GM18861 (cell line): ENCODE measurements around the gene ITPRIPL1.
A peak's percentile ranks its signal among the peaks of the same experiment; 100 is the strongest.
"Not testable (repeated sequence)": the region's sequence is repeated elsewhere in the genome, so short reads cannot be mapped to it uniquely, and the experiment has no call there.

Experiments used
- ATAC-seq: cut with Tn5 transposase; IDR thresholded peaks from one replicate; pipeline ENCODE4 v1.9.1; 2021; ENCODE audit not compliant: unreplicated experiment

Gene ITPRIPL1, protein sequence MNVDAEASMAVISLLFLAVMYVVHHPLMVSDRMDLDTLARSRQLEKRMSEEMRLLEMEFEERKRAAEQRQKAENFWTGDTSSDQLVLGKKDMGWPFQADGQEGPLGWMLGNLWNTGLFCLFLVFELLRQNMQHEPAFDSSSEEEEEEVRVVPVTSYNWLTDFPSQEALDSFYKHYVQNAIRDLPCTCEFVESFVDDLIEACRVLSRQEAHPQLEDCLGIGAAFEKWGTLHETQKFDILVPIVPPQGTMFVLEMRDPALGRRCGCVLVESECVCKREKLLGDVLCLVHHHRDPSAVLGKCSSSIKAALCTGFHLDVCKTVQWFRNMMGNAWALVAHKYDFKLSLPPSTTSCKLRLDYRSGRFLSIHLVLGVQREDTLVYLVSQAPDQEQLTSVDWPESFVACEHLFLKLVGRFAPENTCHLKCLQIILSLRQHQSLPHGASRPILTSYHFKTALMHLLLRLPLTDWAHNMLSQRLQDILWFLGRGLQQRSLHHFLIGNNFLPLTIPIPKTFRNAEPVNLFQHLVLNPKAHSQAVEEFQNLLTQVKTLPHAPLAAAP

DNA sequence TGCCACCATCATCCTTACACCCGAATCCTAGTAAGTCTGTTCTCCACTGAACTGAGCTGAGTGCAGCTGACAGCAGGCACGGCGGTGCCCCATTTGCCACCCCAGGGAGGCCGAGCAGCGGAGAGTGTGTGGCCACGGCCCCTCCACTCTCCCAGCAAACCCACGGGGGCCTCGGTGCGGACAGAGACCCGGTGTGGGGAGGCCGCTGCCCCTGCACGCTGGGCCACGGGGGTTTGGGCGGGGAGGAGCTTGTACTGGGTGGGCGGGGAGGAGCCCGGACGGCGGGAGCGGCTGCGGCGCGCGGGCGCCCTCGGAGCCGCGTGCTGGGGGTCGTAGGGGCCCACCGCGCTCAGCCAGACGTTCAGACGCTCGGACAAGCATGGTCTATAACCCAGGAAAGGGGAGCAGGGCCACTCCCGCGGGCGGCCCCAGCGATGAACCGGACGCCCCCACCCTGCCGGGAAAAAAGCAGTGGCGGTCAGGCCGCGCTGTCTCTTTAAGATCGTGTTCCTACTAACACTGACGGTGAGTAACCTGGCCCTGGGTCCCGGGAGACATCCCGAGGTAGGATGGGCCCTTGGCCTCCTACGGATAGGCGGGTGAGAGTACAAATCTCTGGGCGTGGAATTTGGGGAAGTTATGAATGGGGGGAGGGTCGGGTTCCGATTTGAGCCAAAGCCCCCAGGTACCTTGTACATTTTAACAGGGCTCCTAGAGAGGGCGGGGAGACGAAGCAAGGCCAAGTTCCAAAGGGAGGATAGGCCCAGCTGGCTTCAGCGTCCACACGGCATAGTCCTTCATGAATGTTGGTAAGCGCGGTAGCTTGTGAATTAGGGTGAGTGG lies at the start of gene ITPRIPL1:
TSS of gene ITPRIPL1 (plus strand) at position 277 of the 843 bp plus-strand sequence. CDS start at position 800, 523 bp downstream.
- no peak for ATAC-seq

DNA sequence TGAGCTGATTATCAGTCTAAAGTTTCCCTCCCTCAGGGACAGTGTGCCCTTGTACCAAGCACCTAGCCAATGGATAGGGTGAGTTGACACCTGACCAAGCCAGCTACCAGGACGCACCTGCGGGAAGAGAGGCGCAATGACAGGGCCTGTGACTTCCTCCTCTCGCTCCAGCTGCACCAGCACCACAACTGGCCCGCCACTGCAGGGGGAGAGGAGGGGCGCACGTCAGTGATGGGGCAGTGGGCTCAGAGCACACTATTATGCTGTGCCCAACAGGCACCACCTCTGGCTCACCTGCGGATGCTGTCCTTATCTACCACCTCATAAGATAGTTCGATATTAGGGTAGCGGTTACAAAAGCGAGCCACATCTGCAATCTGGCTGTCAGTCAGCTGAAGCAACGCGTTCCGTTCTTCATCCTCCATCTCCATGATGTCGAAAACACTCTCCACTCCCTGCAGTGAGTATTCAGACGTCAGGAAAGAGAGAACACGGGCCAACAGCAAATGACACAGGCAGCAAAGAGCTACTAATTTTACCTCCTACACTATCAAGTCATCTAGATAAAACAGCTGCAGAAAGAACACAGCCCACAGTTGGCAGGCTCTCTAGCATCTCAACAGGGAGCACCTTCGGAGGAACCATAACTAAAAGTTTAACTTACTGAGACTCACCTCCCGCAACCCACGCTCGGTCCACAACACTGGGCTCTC lies 48.2 kb upstream of the ITPRIPL1 start:
- no peak for ATAC-seq

DNA sequence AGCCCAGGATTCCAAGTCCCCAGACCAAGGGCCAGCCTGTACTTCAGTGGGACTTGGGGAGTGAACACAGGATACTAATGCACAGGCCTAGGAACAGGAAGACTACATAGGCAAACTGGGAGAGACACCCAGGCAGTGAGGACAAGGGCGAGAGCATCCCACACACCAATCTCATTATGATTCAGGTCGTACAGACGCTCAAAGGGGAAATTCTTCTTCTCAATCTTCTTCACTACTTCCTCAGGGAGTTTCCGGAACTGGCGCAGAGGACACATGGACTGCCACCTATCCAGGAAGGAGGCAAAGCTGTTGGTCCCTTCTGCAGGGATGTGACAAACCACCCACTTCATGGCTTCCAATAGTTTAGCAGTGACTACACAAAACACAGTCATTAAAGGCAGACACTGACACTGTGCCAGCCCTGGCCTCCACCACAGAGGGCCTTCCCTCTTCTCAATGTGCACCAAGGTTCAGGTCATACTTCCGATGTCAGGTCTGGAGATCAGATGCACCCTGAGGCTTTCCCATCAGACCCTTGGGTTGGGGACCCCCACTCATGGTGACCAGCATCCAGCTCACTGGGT lies 37.8 kb upstream of the ITPRIPL1 start:
- ATAC-seq = no peak

DNA sequence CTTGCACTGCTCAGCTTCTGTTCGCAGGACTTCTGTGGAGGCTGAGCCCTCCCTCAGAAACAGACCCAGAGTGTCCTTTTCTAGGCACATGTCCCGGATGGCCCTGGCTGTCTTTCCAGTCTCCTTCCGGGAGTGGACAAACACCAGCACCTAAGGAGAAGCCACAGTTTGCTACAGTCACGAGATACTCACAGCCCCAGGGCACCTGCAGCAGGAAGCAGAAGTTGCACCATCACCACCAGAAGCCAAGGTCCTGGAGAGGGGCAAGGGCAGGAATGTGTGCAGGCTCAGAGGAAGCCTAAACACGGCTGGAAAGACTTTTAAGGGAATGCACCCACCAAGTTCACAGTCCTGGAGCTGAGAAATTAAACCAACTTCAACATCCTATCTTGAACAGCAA lies 33.4 kb upstream of the ITPRIPL1 start:
- no peak for ATAC-seq

DNA sequence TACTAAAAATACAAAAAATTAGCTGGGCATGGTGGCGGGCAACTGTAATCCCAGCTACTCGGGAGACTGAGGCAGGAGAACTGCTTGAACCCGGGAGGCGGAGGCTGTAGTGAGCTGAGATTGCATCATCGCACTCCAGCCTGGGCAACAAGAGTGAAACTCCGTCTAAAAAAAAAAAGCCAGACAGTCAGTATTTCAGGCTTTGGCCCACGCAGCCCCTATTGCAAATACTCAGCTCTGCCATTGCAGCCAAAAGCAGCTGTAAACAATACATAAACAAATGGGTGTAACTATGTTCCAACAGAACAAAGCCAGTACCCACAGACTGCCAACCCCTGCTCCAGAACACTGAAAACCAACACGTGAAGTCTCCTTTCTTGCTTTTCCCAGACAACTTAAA lies 30.8 kb upstream of the ITPRIPL1 start:
- ATAC-seq = not testable (repeated sequence)

DNA sequence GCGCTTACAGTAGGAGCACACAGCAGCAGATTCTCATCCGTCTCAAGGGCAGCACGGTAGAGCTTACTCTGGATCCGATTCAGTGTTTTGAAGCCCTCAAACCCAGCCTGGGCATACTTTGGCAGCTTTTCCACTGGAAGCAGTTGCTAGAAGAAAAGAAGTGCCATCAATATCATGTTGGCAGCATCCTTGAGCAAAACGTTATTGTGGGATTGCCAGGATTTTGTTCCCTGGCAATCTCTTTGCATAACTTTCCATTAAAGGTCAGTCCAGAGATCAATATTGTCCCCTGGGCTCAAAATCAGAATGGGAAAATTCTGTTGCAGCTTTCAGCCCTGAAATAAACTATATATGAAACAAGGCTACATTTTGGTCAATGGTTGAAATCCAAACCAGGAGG lies 28.2 kb upstream of the ITPRIPL1 start:
- no peak for ATAC-seq

DNA sequence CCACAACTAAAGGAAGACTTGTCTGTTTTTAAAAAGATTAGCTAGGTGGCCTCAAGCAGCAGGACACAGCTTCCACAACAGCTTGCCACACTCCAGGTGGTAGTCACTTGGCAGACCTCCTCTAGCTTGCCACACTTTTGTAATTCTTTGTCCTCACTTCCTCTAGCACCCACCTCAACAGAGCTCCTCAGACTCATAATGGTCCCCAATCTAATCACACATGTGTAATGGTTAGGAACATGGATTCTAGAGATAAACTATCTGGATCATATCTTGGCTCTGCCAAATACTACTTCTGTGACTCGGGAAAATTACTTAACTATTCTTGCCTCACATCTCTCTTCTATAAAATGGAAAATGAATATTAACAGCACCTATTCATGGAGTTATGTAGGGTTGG lies 23.3 kb upstream of the ITPRIPL1 start:
- no peak for ATAC-seq

DNA sequence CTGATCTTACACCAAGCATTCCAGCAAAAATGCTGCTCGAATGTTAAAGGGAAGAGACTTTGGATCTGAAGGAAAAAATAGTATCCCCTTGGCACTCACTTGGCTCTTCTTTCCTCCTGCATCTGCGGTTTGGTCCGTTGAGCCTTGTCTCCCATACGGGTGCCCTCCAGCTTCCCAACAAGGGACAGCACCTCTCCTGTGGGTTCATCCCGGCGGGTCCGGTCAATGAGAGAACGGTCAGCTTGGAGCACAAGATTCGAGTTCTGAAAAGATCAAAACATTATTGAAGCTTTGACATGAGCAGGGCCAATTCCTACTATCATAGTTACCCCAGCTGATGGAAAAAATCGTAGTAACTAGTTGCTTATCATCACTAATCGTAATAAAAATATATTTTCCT lies 20.5 kb upstream of the ITPRIPL1 start:
- no peak for ATAC-seq

DNA sequence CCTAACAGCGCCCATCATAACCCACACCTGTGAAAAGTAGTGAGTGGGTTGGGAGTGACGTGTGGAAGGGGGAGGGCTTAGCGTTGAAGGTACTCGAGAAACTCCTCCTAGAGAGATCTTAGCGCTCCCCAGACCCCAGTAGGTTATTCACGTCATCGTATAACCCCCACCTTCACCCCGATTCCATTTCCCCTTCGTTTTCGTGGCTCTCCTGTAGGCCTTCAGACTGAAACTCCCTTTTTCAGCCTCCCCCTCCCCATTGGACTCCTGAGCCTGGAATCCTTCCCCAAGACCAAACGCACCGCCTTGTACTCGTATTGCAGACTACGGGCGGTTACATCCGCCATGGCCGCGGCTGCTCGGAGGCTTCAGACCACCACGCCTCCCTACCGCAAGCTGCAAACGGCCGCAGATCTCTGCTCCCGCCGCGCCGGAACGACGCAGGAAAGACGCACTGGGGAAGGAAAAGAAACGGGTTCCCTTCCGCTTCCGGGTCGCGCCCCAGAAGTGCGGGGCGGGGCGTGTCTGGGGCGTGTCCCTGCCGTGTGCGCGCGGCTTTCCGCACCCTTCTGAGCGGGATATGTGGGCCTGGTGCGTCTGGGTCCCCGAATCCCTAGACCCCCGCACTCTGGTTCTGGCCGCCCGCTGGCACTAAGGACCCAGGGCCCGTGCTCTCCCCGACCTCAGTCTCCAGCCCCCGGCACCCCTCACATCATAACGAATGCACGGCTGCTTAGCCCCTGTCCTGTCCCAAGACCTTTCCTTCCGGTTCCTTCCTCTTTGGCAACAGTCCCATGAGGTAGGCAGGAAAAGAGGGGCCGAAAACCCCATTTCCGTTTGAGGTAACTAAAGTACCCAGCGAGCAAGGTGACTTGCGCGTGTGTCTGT lies 19.8 kb upstream of the ITPRIPL1 start, which contains the start of gene SNRNP200:
TSS of gene SNRNP200 (minus strand) at position 456 of the 888 bp plus-strand sequence. CDS start at position 347, 109 bp downstream.
- peak; percentile 75 for ATAC-seq

DNA sequence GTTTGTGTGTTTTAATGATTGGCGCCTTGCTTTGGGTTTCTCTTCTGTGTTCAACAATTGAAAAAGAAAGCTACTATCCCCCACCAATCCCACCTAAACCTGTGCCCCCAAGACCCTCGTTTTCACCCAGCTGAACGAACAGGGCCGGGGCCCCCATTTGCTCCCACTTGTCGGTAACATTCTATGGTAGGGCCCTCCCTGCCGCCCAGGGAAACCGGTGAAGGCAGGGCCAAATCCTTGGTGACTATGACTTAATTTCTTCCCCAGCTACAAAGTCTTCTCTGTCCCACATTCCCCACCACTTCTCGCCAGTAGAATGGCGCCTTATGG lies 19.2 kb upstream of the ITPRIPL1 start:
- ATAC-seq = no peak

DNA sequence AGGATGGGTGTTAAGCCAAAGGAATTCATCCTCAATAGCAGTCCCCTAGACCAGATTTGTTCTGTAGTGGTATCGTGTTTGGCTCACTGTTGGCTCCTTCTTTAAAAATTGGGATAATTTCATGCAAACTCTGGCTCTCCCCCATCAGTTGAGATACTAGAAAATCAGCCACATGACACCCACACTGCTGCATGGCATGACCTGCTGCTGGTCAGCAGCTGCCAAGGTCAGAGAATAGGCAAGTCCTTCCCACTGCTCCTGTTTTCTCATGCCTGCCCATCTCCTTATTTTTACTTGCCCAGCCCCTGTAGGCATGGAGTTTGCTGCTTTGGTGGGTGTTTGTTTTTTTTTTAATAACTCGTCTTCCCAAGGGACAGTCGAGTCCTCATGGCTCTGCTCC lies 18.7 kb upstream of the ITPRIPL1 start:
- no peak for ATAC-seq

DNA sequence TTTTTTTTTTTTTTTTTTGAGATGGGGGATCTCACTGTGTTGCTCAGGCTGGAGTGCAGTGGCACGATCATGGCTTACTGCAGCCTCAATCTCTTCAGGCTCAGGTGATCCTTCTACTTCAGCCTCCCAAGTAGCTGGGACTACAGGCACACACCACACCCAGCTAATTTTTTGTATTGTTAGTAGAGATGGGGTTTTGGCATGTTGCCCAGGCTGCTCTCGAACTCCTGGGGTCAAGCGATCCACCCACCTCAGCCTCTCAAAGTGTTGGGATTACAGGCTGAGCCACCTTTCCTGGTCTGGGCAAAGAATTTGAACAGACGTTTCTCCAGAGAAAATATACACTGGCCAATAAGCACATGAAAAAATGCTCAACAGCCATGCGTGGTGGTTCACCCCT lies 16.9 kb upstream of the ITPRIPL1 start:
- ATAC-seq = no peak

DNA sequence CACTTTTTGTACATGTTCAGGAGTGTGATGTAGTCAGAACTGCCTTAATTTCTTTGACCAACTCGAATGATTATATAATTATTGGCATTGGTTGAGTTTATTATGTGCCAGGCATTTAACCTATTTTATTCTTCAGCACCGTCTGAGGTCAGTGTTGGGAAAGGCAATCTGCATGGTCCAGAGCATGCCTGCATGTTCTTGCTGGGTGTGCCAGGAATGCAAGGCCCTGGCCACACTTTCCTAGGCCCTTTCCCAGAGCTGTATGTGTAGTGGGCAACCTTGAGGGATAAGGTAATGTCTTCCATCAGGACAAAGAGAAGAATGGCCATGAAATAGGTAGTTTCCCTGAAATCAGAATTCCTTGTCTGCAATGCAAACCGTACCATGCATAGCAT lies 10.1 kb upstream of the ITPRIPL1 start:
- no peak for ATAC-seq

DNA sequence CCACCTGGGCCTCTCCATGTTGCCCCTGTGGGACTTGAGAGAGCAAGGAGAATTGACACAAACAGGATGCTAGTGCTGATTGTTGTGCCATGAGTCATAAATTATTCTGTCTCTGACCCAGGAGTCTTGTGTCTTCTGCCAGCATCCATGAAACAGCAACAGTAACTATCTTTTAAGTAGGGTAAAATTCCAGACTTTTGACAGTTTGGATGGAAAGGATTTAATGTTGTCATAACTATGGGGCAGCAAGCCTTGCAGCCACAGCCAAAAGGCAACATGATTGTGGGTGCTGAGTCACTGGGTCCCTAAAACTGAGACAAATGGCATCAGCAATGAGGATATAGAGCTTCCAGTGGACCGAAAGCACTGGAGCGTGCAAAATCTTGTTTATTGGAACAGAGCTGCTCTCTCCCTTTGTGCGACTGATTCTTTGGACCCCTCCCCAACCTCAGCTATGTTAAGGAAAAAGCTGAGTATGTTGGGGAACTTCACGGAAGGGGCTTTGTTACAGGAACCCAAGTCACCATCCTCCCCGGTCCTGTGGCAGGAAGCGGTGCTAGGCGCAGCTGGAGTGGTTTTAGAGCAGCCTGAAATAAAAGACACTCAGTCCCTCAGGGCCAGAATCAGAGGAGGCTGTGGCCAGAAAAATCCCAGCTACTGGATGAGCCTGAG lies 9.6 kb upstream of the ITPRIPL1 start:
- ATAC-seq = no peak

DNA sequence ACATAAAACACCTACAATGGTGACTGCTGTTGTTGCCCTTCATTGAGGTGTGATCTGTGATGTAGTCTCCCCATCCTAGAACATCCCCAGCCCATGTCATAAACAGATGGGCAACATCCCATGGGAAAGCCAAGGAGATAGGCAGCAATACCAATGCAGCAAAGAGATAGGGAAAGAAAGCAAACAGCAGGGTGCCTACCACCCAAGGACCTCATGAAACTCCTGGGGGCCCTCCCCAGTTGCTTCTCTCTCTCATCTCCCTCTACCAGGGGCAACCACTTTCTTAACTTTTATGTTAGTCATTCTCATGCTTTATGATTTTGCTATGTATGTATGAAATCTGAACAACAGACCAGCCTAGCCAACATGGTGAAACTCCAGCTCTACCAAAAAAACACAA lies 8.1 kb upstream of the ITPRIPL1 start:
- ATAC-seq = no peak

DNA sequence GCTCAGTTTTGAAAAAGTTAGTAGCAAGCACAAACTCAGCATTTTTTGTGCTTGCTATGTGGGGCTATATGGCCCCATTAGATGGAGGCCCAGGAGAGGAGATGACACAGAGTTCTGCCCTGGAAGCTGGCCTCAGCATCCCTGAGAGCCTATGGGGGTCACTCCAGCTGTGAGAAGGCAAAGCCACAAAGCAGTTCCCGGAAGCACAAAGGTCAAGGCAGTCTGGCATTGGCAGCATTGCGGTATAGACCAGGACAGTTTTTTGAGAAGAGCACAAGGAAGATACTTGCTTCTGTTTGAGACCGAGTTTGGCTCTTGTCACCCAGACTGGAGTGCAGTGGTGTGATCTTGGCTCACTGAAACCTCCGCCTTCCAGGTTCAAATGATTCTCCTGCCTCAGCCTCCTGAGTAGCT lies 7.5 kb upstream of the ITPRIPL1 start:
- ATAC-seq = no peak

DNA sequence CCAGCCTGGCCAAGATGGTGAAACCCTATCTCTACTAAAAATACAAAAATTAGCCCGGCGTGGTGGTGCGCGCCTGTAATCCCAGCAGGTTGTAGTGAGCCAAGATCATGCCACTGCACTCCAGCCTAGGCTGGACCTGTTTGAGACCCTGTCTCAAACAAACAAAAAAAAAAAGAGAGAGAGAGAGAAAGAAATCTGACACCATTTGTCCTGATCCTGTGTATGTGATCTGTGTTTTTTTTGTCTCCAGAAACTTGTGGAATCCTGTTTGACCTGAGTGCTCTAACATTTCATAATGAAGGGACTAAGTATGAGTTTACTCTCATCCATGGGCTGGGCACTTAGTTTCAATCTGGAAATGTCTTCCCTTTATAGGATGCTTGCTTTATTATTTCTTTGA lies 6.4 kb upstream of the ITPRIPL1 start:
- ATAC-seq = no peak

DNA sequence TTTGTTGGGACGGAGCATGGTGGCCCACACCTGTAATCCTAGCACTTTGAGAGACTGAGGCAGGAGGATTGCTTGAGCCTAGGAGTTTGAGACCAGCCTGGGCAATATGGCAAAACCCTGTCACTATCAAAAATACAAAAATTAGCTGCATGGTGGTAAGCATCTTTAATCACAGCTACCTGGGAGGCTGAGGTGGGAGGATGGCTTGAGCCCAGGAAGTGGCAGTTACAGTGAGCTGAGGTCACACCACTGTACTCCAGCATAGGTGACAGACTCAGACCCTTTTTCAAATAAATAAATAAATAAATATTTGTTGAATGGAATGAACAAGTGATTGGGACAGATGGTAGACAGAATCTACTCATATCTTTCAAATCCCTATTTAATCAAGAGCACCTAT lies 5.7 kb upstream of the ITPRIPL1 start:
- no peak for ATAC-seq

DNA sequence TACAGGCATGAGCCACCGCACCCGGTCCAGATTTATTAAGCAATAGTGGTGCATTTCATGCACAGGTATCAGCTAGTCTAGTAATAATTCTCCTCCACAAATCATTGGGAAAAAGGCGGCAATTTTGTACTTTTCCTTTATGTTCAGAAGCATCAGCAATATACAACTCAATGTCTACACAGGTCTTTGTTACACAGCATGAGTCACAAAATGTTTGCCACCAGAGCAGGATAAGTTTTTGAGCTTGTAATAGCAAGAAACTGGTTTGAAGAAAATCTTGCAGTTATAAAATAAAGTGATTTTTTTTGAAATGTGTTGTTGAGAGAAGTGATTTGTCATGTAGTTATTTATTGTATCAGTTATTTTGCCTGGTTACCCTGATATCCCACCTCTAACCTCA lies 4.8 kb upstream of the ITPRIPL1 start:
- ATAC-seq = no peak
